CD14-positive monocyte (primary cell): ENCODE measurements around the gene MINDY4B. TPM values are rescaled to one million over a fixed set of nuclear protein-coding genes. Genes with fewer than 3 reads are reported as not detected.

Source experiments
- DNase-seq, 3 donors: peaks; one replicate each; pipeline ENCODE4 v3.0.0-alpha.2; 2011 to 2022
- H2AFZ ChIP-seq: 2 replicates; pipeline ENCODE4 v1.6.0; 2012; ENCODE audit warnings: mild to moderate bottlenecking, low read depth, low read length, inconsistent platforms; ENCODE audit not compliant: insufficient read depth, poor library complexity, severe bottlenecking
- H3K27ac ChIP-seq, 2 donors: 1 replicate in 1 of 2; 2 replicates in 1 of 2; pipeline ENCODE4 v1.5.1; 2012 to 2013; ENCODE audit warnings: low read length in 2 of 2, control low read depth in 1 of 2, inconsistent platforms in 1 of 2, low read depth in 1 of 2, mild to moderate bottlenecking in 1 of 2
- H3K27me3 ChIP-seq, 2 donors: one replicate each; pipeline versions ENCODE4 v1.6.0 to v1.6.1; 2011 to 2013; ENCODE audit warnings: low read length in 2 of 2; ENCODE audit not compliant: control insufficient read depth in 2 of 2, insufficient read depth in 2 of 2
- H3K36me3 ChIP-seq, 2 donors: replicated peaks in 1 of 2; 1 replicate in 1 of 2; 2 replicates in 1 of 2; pipeline versions ENCODE4 v1.5.1 to v1.6.1; 2012 to 2013; ENCODE audit warnings: low read length in 2 of 2, control low read depth in 1 of 2, inconsistent platforms in 1 of 2, mild to moderate bottlenecking in 1 of 2; ENCODE audit not compliant: insufficient read depth in 2 of 2, control insufficient read depth in 1 of 2
- H3K4me1 ChIP-seq, 2 donors: 1 replicate in 1 of 2; 2 replicates in 1 of 2; pipeline versions ENCODE4 v1.5.1 to v1.6.1; 2012 to 2013; ENCODE audit warnings: low read length in 2 of 2, control low read depth in 1 of 2, inconsistent platforms in 1 of 2, mild to moderate bottlenecking in 1 of 2, moderate library complexity in 1 of 2; ENCODE audit not compliant: insufficient read depth in 2 of 2, control insufficient read depth in 1 of 2
- H3K4me2 ChIP-seq: replicated peaks from 2 replicates; pipeline ENCODE3; 2012; ENCODE audit warnings: low read length, moderate library complexity, mild to moderate bottlenecking; ENCODE audit not compliant: poor library complexity, severe bottlenecking; ENCODE audit errors: extremely low read depth
- H3K4me3 ChIP-seq, 3 experiments: fragments of 200-600 bp in 1 of 3; sonication (generic) in 1 of 3; replicated peaks in 1 of 3; 1 replicate in 2 of 3; 2 replicates in 1 of 3; pipeline ENCODE4 v1.5.1; 2011 to 2013; ENCODE audit warnings: low read length in 3 of 3, mild to moderate bottlenecking in 3 of 3, control low read depth in 2 of 3, low read depth in 2 of 3, inconsistent platforms in 1 of 3, moderate library complexity in 1 of 3
- H3K79me2 ChIP-seq: 2 replicates; pipeline ENCODE4 v1.6.0; 2012; ENCODE audit warnings: mild to moderate bottlenecking, control low read depth, inconsistent platforms, low read length, moderate library complexity; ENCODE audit not compliant: insufficient read depth
- H3K9ac ChIP-seq: 2 replicates; pipeline ENCODE4 v1.6.0; 2017; ENCODE audit warnings: low read length, mild to moderate bottlenecking; ENCODE audit not compliant: insufficient read depth, poor library complexity, severe bottlenecking
- H3K9me3 ChIP-seq, 2 donors: replicated peaks in 1 of 2; 1 replicate in 1 of 2; 2 replicates in 1 of 2; pipeline versions ENCODE4 v1.5.1 to v1.6.1; 2012 to 2013; ENCODE audit warnings: low read length in 2 of 2, control low read depth in 1 of 2; ENCODE audit not compliant: control insufficient read depth in 1 of 2, insufficient read depth in 1 of 2
- H4K20me1 ChIP-seq: 2 replicates; pipeline ENCODE4 v1.6.0; 2012; ENCODE audit warnings: mild to moderate bottlenecking, low read length, control low read depth, moderate library complexity; ENCODE audit not compliant: insufficient read depth
- H3K27ac Mint-ChIP-seq, 7 donors: one replicate each; pipeline ENCODE4 v1.8.0; 2020; ENCODE audit warnings: mild to moderate bottlenecking in 7 of 7, mixed read lengths in 7 of 7, moderate library complexity in 6 of 7, inconsistent platforms in 2 of 7
- H3K27me3 Mint-ChIP-seq, 3 donors: one replicate each; pipeline ENCODE4 v1.8.0; 2021 to 2022; ENCODE audit warnings: low read depth in 3 of 3, mild to moderate bottlenecking in 3 of 3, mixed read lengths in 3 of 3, moderate library complexity in 3 of 3, inconsistent platforms in 1 of 3
- H3K36me3 Mint-ChIP-seq, 2 donors: one replicate each; pipeline ENCODE4 v1.8.0; 2020; ENCODE audit warnings: mixed read lengths in 2 of 2, inconsistent platforms in 1 of 2, mild to moderate bottlenecking in 1 of 2
- H3K4me1 Mint-ChIP-seq: one replicate; pipeline ENCODE4 v1.8.0; 2020; ENCODE audit warnings: mild to moderate bottlenecking, mixed read lengths
- H3K4me3 Mint-ChIP-seq, 2 donors: one replicate each; pipeline ENCODE4 v1.8.0; 2020; ENCODE audit warnings: mild to moderate bottlenecking in 2 of 2, mixed read lengths in 2 of 2, moderate library complexity in 1 of 2
- H3K9me3 Mint-ChIP-seq, 7 donors: one replicate each; pipeline ENCODE4 v1.8.0; 2020 to 2022; ENCODE audit warnings: mixed read lengths in 7 of 7, mild to moderate bottlenecking in 6 of 7, moderate library complexity in 6 of 7, inconsistent platforms in 2 of 7
- CTCF ChIP-seq: fragments of 200-600 bp; IDR thresholded peaks from one replicate; pipeline ENCODE4 v1.8.0; 2022; ENCODE audit warnings: antibody characterized with exemption, mild to moderate bottlenecking
- WGBS: methylation state at CpG from one replicate; pipeline ENCODE4 v1.1.5; 2013; ENCODE audit warnings: missing lambda C conversion rate; ENCODE audit not compliant: insufficient coverage; 5-methylcytosine and 5-hydroxymethylcytosine counted together
- intact Hi-C, 2 donors: fragments of 100-400 bp; cut with micrococcal nuclease; formaldehyde crosslinking; loops; one replicate each; pipeline versions ENCODE4 v1.15.0 to v1.15.1; 2023
- polyA plus RNA-seq, 3 donors: library from polyadenylated mRNA; depleted of rRNA in 1 of 3; unstranded in 2 of 3; stranded (reverse) in 1 of 3; fragments of 300-500 nt in 2 of 3; fragments of >200 nt in 1 of 3; fragmentation: Illumina TruSeq in 2 of 3; gene quantifications; 1 replicate in 2 of 3; 2 replicates in 1 of 3; pipeline ENCODE4 v1.2.3, GENCODE V29; 2012 to 2021

Gene MINDY4B
- polyA plus RNA-seq, 3 donors = not detected

- Histone ChIP-seq H3K4me2 (no peak overlapping the region), H3K36me3 (no peaks in the 10 kb centered on the region), H3K79me2 (no peaks in the 10 kb centered on the region), H3K27ac (no peak overlapping the region), H3K9ac (no peak overlapping the region), H3K9me3 (no peaks in the 10 kb centered on the region), H3K27me3 (no peaks in the 10 kb centered on the region), H2AFZ (no peak overlapping the region), H3K4me1 (no peaks in the 10 kb centered on the region), H4K20me1 (no peaks in the 10 kb centered on the region), H3K4me3 (no peak overlapping the region)
- no peaks in the 10 kb centered on the region for H3K36me3 Mint-ChIP-seq
- no peak for TF ChIP-seq CTCF
- no peak overlapping the region for H3K27ac Mint-ChIP-seq
- peaks cover 1 to 4% (median 2%) of the 10 kb centered on the region in 3 donors for H3K27me3 Mint-ChIP-seq
- intact Hi-C loops = no loop called here
- 36% methylated on average over 2 of the region's 2 CpGs for WGBS
- no peaks in the 10 kb centered on the region for H3K4me1 Mint-ChIP-seq
- H3K9me3 Mint-ChIP-seq = peaks cover 0 to 3% (median 0%) of the 10 kb centered on the region in 7 donors
- DNase-seq = no peak
- no peak overlapping the region for H3K4me3 Mint-ChIP-seq
Measured at GRCh38 chr3:150936693-150937092, 31.5 kb upstream of the MINDY4B start.

GRCh38 chr3:150933473-150933995 is 28.3 kb upstream of the MINDY4B start:
- Histone ChIP-seq H3K79me2 (no peaks in the 10 kb centered on the region), H3K4me1 (no peaks in the 10 kb centered on the region), H4K20me1 (no peaks in the 10 kb centered on the region), H3K9me3 (no peaks in the 10 kb centered on the region), H2AFZ (no peak overlapping the region), H3K36me3 (no peaks in the 10 kb centered on the region), H3K9ac (no peak overlapping the region), H3K27me3 (no peaks in the 10 kb centered on the region), H3K4me2 (no peak overlapping the region), H3K27ac (no peak overlapping the region), H3K4me3 (no peak overlapping the region)
- H3K36me3 Mint-ChIP-seq = no peaks in the 10 kb centered on the region
- no CpG with 5 or more reads among the region's 1 CpG for WGBS
- peaks cover 0 to 4% (median under 1%) of the 10 kb centered on the region in 7 donors for H3K9me3 Mint-ChIP-seq
- no peak overlapping the region for H3K4me3 Mint-ChIP-seq
- H3K4me1 Mint-ChIP-seq = no peaks in the 10 kb centered on the region
- peaks cover 1 to 4% (median 3%) of the 10 kb centered on the region in 3 donors for H3K27me3 Mint-ChIP-seq
- H3K27ac Mint-ChIP-seq = no peak overlapping the region
- no peak for DNase-seq
- intact Hi-C loops = no loop called here
- no peak for TF ChIP-seq CTCF
